ENCODE results near the gene ZBTB1.

- TF ChIP-seq ZBTB49 (CRISPR knock-in tag; IDR thresholded peaks at IDR 0.05; ENCODE audit: borderline replicate concordance) (no peak), TOE1 (IDR thresholded peaks at IDR 0.05; ENCODE audit: borderline replicate concordance) (no peak), TOE1 (CRISPR knock-in tag; IDR thresholded peaks at IDR 0.05; ENCODE audit: borderline replicate concordance, low read depth) (no peak), TSHZ1 (CRISPR knock-in tag; IDR thresholded peaks at IDR 0.05) (no peak), ESRRA (IDR thresholded peaks at IDR 0.05; ENCODE audit: borderline replicate concordance, low read depth) (no peak), NR2C2 (CRISPR knock-in tag; IDR thresholded peaks at IDR 0.05) (no peak), NR2C2 (tag; IDR thresholded peaks at IDR 0.05) (no peak), CTCF (IDR thresholded peaks at IDR 0.05 in 2 of 3, conservative IDR thresholded peaks at IDR 0.05 in 1 of 3; ENCODE audit: insufficient read depth in 2 of 3, low read depth in 1 of 3, low read length in 3 of 3) (no peak), ZZZ3 (IDR thresholded peaks at IDR 0.05) (no peak), HMGXB4 (CRISPR knock-in tag; IDR thresholded peaks at IDR 0.05) (no peak)
Measured at GRCh38 chr14:64500088-64500487, 4.5 kb upstream of the ZBTB1 start.
